GM18502 (cell line): ENCODE data around the gene SEMA3C.

Experiments
- ATAC-seq: cut with Tn5 transposase; IDR thresholded peaks from one replicate; pipeline ENCODE4 v1.9.1; 2021; ENCODE audit warnings: mild to moderate bottlenecking; ENCODE audit not compliant: unreplicated experiment, poor library complexity

Gene SEMA3C

GRCh38 chr7:80859272-80859970 is 59.4 kb downstream of the SEMA3C start:
- no peak for ATAC-seq

GRCh38 chr7:80858141-80858903 is 60.5 kb downstream of the SEMA3C start:
- no peak for ATAC-seq

GRCh38 chr7:80856769-80857168 is 62.1 kb downstream of the SEMA3C start:
- ATAC-seq: no peak

GRCh38 chr7:80851896-80852476 is 66.9 kb downstream of the SEMA3C start:
- ATAC-seq: no peak

- ATAC-seq: no peak
Observed at GRCh38 chr7:80848841-80849240, 70.0 kb downstream of the SEMA3C start.

GRCh38 chr7:80847895-80848294 is 71.0 kb downstream of the SEMA3C start:
- no peak for ATAC-seq

- ATAC-seq: no peak
Observed at GRCh38 chr7:80847027-80847426, 71.8 kb downstream of the SEMA3C start.

GRCh38 chr7:80844916-80845315 is 73.9 kb downstream of the SEMA3C start:
- no peak for ATAC-seq

- ATAC-seq: no peak
Observed at GRCh38 chr7:80843018-80843677, 75.7 kb downstream of the SEMA3C start.

- ATAC-seq: no peak
Observed at GRCh38 chr7:80842022-80842790, 76.6 kb downstream of the SEMA3C start.

- ATAC-seq: no peak
Observed at GRCh38 chr7:80841423-80841955, 77.4 kb downstream of the SEMA3C start.

GRCh38 chr7:80840681-80841080 is 78.2 kb downstream of the SEMA3C start:
- ATAC-seq: no peak

- no peak for ATAC-seq
Observed at GRCh38 chr7:80839855-80840254, 79.0 kb downstream of the SEMA3C start.

- no peak for ATAC-seq
Observed at GRCh38 chr7:80838643-80839042, 80.2 kb downstream of the SEMA3C start.

- no peak for ATAC-seq
Observed at GRCh38 chr7:80837345-80837744, 81.5 kb downstream of the SEMA3C start.

GRCh38 chr7:80835251-80835650 is 83.6 kb downstream of the SEMA3C start:
- ATAC-seq: no peak

GRCh38 chr7:80833289-80834268 is 85.3 kb downstream of the SEMA3C start:
- ATAC-seq: no peak

- no peak for ATAC-seq
Observed at GRCh38 chr7:80832006-80832405, 86.8 kb downstream of the SEMA3C start.
